Measurements from ENCODE around the gene CLEC4D.
"Not testable (repeated sequence)": the region's sequence is repeated elsewhere in the genome, so short reads cannot be mapped to it uniquely, and the experiment has no call there.

CLEC4D gene

GRCh38 chr12:8513256-8513655 lies at the start of gene CLEC4D:
TSS of gene CLEC4D (plus strand) at chr12:8513503. CDS start at chr12:8513733, 230 bp downstream.
- DNase-seq = no peak

DNA sequence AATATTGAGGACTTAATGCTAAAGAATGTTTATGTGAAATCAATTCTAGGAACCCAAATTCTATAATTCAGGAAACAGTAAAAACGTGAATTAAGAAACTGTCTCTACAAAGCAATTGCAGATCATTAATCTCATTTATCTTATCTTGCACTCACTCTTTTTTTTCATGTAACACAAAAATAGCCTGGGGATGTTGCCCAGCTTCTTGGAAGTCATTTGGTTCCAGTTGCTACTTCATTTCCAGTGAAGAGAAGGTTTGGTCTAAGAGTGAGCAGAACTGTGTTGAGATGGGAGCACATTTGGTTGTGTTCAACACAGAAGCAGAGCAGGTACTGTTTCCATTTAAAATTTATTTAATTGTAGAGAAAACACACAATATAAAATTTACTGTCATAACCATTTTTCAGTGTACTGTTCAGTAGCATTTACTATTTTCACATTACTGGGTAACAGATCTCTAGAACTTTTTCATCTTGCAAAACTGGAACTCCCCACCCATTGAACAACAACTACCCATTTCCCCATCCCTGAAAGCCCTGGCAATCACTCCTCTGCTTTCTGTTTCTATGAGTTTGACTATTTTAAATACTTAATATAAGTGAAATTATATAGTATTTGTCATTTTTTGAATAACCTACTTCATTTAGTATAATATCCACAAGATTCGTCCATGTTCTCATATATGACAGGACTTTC lies 47.9 kb upstream of the CLEC4D start:
- DNase-seq = no peak

GRCh38 chr12:8466241-8466640 lies 47.1 kb upstream of the CLEC4D start:
- no peak for DNase-seq

- no peak for DNase-seq
Observed at GRCh38 chr12:8471090-8471489, 42.2 kb upstream of the CLEC4D start.

GRCh38 chr12:8475508-8476203 lies 37.6 kb upstream of the CLEC4D start:
- DNase-seq = no peak

DNA sequence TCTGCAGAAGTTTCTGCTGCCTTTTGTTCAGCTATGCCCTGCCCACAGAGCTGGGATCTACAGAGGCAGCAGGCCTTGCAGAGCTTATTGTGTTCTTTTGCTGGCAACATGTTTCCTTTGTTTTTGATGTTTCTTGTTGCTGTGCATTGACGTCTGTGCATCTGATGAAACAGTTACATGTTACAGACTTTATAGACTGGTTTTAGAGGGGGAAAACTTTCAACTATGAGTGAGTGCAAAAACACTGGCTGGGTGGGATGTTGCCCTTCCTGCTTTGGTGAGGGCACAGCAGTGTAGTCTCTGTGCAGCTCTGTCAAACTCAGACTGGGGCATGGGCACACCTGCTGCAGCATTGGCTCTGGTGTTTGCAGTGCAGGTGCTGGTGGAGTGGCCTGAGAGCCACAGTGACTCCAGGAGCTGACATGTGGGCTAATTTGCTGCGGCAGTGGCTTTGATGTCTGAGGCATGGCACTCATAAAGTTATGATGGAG lies 30.7 kb upstream of the CLEC4D start:
- no peak for DNase-seq

DNA sequence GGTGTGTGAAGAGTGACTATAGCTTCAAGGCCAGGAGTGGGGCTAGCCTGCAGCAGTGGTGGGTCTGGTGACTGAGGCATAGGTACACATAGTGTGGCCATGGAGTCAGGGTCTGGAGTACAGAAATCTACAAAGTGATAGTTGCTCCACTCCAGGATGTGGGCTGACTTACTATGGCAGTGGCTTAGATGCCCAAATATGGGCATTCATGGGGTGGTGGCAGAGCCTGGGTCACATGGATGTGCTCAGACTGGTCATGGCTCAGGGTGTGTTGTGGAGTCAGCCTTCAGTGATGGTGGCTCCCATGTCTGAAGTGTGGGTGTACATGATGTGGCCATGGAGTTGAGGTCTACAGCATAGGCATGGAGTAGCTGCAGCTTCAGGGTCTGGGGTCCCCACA lies 30.2 kb upstream of the CLEC4D start:
- DNase-seq = no peak

DNA sequence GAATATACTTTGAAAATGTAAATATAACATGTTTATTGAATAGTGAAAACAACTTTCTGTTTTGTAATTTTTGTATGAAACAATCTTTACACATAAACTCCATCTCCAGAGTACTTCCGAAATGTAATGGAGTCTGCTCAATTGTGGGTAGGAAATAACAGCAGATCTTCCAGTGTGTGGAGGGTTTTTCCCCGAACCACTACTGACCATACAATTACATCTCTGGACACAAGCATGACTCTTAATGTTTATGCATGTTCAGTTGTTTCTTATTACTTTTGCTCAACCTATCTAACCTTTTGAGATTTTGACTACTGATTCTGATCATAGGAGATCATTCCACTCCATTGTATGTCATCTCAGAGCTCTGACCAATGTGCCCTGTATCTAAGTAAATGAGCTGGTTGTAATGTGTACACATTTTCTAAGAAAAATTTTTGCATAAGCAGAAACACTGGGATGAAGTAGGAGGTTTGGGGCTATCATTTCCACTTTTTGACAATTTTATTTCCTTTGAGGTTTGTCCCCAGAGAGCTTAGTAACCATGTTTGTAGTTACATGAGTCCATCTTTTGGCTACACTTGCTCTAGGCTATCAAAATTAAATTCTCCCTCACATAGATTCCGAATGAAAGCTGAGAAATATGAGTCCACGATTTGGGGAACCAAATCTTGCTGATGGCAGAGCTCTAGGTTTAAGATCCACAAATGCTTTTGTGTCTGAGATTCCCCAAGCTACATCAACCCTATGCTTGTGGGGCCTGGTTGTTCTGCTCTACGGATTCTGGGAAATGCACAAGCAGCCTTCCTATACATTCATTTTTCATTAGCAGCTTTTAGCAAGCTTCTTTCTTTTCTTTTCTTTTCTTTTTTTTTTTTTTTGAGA lies 21.4 kb upstream of the CLEC4D start:
- DNase-seq = no peak

DNA sequence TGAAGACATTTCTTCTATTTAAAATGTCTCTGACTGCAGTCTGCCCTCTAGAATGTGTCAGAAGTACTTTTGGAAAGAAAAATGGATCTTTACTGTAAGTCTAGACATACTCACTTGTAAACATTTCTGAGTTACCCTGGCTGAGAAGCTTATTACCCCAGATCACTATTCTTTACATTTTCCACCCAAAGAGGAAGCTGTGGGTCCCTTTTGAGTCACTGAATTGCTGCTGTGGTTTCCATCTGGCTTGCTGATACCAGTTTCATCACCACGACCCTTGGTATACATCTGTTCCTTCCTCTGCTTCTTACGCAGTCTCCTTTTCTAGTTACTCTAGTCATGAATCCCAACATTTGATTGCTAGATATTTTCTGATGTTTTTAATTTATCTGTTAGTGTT lies 20.2 kb upstream of the CLEC4D start:
- DNase-seq = no peak

DNA sequence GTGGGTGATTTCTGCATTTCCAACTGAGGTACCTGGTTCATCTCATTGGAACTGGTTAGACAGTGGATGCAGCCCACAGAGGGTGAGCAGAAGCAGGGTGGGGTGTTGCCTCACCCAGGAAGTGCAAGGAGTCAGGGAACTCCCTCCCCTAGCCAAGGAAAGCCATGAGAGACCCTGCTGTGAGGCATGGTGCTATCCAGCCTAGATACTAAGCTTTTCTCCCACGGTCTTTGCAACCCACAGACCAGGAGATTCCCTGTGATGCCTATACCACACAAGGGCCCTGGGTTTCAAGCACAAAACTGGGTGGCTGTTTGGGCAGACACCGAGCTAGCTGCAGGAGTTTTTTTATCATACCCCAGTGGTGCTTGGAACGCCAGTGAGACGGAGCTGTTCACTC lies 17.6 kb upstream of the CLEC4D start:
- not testable (repeated sequence) for DNase-seq

GRCh38 chr12:8496074-8496473 lies 17.2 kb upstream of the CLEC4D start:
- not testable (repeated sequence) for DNase-seq

- DNase-seq = no peak
Observed at GRCh38 chr12:8499616-8500015, 13.7 kb upstream of the CLEC4D start.

DNA sequence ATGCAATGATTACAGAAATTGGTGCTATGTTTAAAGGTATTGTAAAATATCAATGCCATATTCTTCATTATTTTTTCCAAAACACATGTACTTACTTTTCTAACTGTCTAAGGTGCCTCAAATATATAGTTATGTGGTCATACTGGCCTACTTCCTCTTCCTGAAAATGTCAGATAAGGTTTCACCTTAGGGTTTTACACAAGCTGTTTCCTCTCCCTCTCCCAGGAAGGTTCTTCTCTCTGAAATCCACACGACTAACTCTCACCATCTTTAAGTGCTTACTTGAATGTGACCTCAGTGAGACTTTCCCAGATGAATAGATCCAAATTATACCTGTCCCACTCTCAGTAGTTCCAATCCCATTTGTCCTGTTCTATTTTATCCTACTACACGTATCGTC lies 11.6 kb upstream of the CLEC4D start:
- DNase-seq = no peak

DNA sequence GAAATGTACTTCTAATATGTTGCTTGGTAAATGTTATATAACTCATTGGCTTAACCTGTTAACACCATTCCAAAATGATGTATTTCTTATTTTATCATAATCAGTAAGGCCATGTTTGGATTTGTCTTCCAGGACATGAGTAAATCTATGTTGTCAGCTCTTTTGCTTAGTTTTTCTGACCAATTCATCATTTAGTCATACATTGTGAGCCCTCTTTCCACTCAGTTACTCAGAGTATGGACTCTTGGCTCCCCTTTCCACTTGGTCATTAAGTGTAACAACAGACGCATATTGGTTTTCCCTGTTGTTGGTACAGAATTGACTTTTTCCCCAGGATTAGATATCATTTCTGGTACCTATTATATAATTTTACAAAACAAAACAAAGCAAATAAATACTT lies 9.0 kb upstream of the CLEC4D start:
- DNase-seq = no peak

DNA sequence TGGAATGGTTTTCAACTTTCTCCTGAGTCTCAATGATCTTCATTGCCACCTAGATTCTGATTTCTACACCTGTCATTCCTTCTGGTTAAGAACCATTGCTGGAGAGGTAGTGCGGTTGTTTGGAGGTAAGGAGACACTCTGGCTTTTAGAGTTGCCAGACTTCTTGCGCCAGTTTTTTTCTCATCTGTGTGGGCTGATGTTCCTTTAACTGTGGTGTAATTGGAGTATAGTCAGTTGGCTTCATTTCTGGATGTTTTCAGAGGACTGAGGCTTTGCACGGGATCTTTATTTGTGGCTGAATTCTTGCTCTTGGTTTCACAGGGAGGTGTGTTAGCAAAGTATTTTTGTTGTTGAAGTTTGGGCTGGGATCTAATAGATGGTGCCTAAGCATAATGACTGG lies 5.7 kb upstream of the CLEC4D start:
- DNase-seq = no peak

- no peak for DNase-seq
Observed at GRCh38 chr12:8508223-8508622, 5.1 kb upstream of the CLEC4D start.

GRCh38 chr12:8508910-8509841 lies 4.1 kb upstream of the CLEC4D start:
- no peak for DNase-seq

DNA sequence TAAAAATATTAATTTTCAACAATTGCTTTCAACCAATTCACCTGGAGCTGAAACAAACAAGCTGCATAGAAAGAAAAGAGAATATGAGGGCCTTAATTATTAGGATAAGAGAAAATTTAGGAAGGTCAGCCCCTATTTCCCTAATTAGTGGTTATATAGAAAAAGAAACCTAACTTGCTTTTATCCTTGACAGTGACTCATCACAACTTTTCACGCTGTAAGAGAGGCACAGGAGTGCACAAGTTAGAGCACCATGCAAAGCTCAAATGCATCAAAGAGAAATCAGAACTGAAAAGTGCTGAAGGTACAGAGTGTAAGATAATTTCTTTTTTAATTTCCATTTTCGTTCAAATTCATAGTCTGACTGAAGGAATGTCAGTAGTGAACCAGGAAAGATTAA lies 4.7 kb downstream of the CLEC4D start:
- DNase-seq = no peak

DNA sequence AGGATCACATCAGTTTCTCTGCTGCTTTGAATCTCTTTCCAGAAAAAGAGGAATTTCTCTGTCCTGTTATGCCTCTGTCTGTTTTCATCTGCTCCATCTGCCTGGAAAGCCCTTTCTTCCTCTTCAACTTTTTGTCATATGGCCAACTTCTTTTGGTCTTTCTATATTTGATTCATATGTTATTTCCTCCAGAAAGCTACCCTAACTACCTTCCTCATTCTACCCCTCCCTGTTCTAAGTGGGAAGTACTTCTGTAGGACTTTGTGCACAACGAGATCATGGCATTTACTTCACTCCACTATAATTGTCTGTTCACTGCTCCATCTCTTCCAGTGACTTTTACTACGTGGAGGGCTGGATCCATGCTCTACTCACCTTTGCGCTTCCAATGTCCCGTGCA lies 5.9 kb downstream of the CLEC4D start:
- DNase-seq = no peak

- no peak for DNase-seq
Observed at GRCh38 chr12:8527250-8528130, 14.2 kb downstream of the CLEC4D start.

- no peak for DNase-seq
Observed at GRCh38 chr12:8532045-8532444, 18.7 kb downstream of the CLEC4D start.
